ENCODE results near the gene MYPOP.

Gene MYPOP

DNA sequence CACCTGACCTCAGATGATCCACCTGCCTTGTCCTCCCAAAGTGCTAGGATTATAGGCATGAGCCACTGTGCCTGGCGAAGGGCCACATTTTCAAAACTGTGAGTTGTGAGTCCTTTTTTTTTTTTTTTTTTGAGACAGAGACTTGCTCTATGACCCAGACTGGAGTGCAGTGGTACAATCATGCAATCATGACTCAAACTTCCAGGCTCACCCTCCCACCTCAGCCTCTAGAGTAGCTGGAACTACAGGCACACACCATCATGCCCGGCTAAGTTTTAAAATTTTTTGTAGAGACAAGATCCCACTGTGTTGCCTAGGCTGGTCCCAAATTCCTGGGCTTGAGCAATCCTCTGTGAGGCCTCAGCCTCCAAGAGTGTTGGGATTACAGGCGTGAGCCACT is 3.8 kb upstream of the MYPOP start:
- DNase-seq (ENCODE audit: low spot score): no peak
- TF ChIP-seq, protein P1, sequence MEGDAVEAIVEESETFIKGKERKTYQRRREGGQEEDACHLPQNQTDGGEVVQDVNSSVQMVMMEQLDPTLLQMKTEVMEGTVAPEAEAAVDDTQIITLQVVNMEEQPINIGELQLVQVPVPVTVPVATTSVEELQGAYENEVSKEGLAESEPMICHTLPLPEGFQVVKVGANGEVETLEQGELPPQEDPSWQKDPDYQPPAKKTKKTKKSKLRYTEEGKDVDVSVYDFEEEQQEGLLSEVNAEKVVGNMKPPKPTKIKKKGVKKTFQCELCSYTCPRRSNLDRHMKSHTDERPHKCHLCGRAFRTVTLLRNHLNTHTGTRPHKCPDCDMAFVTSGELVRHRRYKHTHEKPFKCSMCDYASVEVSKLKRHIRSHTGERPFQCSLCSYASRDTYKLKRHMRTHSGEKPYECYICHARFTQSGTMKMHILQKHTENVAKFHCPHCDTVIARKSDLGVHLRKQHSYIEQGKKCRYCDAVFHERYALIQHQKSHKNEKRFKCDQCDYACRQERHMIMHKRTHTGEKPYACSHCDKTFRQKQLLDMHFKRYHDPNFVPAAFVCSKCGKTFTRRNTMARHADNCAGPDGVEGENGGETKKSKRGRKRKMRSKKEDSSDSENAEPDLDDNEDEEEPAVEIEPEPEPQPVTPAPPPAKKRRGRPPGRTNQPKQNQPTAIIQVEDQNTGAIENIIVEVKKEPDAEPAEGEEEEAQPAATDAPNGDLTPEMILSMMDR (IDR thresholded peaks at IDR 0.05; ENCODE audit: extremely low read depth, missing control alignments): no peak

DNA sequence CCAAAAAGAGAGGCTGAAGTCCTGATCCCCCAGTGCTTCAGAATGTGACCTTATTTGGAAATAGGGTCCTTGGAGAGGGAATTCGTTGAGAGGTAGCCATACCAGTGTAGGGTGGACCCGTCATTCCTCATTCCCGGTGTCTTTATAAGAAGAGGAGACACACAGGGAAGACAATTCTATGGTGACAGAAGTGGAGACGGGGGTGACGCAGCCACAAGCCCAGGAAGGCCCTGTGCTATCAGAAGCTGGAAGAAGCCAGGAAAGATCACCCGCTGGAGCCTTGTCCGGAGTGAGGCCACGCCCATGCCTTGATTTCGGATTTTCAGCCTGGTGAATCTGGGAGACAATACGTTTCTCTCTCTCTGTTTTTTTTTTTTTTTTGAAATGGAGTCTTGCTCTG is 2.6 kb upstream of the MYPOP start:
- TF ChIP-seq, protein P1 (IDR thresholded peaks at IDR 0.05; ENCODE audit: extremely low read depth, missing control alignments): no peak
- no peak for DNase-seq (ENCODE audit: low spot score)

DNA sequence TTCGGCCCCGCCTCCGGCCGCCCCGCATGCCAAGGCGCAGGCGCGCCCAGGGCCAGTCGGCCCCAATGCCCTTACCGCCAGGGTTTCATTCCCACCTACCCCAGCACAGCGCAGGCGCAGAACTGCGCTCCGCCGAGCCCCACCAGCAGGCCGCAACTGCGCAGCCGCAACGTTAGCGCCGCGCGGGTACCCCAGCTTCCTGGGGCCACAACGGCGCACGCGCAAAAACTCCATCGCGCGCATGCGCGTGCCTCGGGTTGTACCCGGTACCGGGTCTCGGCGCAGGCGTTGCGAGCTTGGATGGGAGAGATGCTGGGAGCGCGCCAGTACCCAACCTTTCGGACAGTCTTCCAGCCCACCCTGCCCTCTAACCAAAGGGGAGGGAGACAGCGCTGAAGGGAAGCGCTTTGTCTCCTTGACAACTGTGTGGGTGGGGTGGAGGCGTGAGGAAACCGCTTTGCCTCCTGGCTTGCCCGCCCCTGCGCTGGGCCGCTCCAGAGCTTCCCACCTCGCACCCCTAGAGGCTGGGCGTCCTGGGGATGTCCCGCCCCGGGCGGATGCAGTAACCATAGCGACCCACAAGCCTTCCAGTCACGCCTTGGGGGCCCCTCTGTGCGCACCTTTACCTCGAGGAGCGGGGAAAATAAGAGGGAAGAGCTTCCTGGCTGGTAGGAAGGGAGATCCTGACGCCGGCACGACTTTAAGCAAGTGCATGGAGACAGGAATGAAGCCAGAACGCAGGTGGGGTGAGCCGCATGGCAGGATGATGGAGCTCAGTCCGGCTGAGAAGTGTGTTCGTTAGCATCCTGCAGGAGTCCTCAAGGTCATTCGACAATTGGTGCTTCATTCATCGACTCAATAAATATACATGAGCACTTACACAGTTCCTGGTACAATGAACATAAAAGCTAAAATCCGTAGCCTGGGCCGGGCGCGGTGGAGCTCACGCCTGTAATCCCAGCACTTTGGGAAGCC is 525 bp upstream of the MYPOP start:
- peak; percentile 100 for DNase-seq (ENCODE audit: low spot score)
- TF ChIP-seq, protein P1 (IDR thresholded peaks at IDR 0.05; ENCODE audit: extremely low read depth, missing control alignments): no peak

DNA sequence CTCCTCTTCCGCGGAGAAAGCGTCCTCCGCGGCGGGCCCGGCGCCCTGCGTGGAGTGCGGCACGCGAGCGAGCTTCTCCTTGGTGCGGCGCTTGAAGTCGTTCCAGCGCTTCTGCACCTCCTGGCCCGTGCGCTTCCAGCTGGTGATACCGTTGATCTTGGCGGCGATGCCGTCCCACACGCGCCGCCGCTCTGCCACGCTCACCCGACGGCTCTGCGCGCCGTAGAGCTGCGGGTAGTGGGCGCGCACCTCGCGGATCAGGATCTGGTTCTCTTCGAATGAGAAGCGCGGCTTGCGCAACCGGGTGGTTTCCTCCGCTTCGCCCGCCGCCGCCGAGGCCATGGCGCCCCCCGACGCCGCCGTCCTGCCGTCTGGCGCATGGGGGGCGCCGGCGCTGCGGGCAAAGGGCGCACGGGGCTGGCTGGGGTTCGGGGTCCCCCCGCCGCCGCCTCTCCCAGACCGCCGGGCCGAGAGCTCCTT is 941 bp downstream of the MYPOP start:
- peak; percentile 61 for DNase-seq (ENCODE audit: low spot score)
- TF ChIP-seq, protein P1 (IDR thresholded peaks at IDR 0.05; ENCODE audit: extremely low read depth, missing control alignments): no peak

DNA sequence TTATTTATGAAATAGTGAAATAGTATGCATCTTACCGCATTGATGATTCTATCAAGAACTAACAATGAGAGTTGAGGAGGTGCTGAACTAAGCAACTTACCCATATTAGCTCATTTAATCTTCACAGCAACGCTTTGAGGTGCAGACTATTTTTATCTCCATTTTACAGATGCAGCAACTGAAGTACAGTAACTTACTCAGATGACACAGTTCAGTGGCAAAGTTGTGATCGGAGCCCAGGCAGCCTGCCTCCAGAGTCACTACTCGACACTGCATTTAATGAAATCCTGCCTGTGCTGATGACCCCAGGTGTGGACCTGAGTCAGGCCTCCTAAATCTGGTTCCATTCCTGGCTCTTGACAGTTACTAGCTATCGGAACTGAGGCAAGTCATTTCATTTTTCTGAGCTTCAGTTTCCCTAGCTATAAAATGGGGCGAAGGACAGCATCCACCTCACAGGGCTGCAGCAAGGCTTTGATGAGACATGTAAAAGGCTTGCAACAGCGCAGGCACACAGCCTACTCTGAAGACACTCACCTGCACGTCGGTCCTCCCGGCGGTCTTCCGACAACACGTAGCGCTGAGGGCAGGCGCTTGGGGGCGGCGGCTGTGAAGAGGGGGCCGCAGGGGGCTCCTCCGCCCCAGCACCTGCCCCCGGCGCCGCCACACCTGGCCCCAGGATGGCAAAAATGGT is 1.5 kb downstream of the MYPOP start:
- TF ChIP-seq, protein P1 (IDR thresholded peaks at IDR 0.05; ENCODE audit: extremely low read depth, missing control alignments): no peak
- DNase-seq (ENCODE audit: low spot score): no peak

DNA sequence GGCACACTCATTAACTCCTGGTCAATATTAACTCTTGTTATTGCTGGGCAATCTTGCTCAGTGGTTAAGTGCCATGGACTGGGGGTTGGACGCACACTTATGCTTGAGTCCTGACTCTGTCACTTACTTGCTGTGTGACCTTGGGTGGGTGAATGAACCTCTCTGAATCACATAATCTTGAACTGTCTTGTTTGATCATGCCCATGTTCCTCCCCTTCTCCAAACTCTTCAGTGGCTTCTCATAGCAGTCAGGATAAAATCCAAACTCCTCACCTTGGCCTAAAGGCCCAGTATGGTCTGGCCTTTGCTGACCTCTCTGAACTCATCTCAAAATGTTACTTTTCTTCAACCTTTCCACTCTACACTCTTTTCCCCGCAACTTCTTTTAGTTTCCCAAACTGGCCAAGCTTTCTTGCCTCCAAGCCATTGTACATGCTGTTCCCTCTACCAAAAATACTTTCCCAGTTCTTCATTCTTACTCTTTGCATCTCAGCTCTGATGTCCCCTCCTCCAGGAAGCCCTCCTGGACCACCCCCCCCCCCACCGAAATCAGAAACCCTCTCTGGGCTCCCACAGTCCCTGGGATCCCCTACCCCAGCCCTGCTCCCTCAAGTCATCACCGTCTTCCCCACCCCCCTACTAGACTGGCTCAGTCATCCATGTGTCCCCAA is 2.4 kb downstream of the MYPOP start:
- no peak for DNase-seq (ENCODE audit: low spot score)

More for the DNA sequence above, 2.4 kb downstream of the MYPOP start:
- TF ChIP-seq, protein P1 (IDR thresholded peaks at IDR 0.05; ENCODE audit: extremely low read depth, missing control alignments): no peak

Data from GM20000 (cell line).